H1 (cell line): ENCODE data around the gene ANKRD12. TPM values are rescaled to one million over a fixed set of nuclear protein-coding genes. Genes with fewer than 3 reads are reported as not detected.

Source experiments
- CTCF ChIA-PET: fragments of 300-600 bp; sonication (Branson Sonifier 250); formaldehyde crosslinking; loops from one replicate; lab custom pipeline; 2021; ENCODE audit not compliant: partially characterized antibody; lab: Charles Lee
- POLR2A ChIA-PET: fragments of 300-600 bp; sonication (Branson Sonifier 250); formaldehyde crosslinking; loops from one replicate; lab custom pipeline; 2021; ENCODE audit warnings: inconsistent platforms; ENCODE audit not compliant: partially characterized antibody; lab: Charles Lee
- DNase-seq, 2 experiments: peaks; one replicate each; pipeline versions ENCODE4 v3.0.0 to v3.0.0-alpha.2; 2010 to 2022; ENCODE audit warnings: low spot score in 2 of 2, low read depth in 1 of 2, mixed read lengths in 1 of 2
- FAIRE-seq: peaks from 2 replicates; lab custom pipeline; 2011; peaks lifted over from hg19 to GRCh38; lab: Jason Lieb, UNC
- H2AFZ ChIP-seq: 2 replicates; pipeline ENCODE4 v1.8.1; 2012; ENCODE audit warnings: low read length, inconsistent platforms
- H2AK5ac ChIP-seq: 2 replicates; pipeline ENCODE4 v1.6.1; 2013; ENCODE audit warnings: low read depth, low read length
- H2BK120ac ChIP-seq: replicated peaks from 2 replicates; pipeline ENCODE3; 2013; ENCODE audit warnings: low read depth, low read length, inconsistent platforms
- H2BK12ac ChIP-seq: 2 replicates; pipeline ENCODE4 v1.6.1; 2013; ENCODE audit warnings: low read depth, low read length
- H2BK15ac ChIP-seq: 2 replicates; pipeline ENCODE4 v1.6.1; 2013; ENCODE audit warnings: low read length
- H2BK20ac ChIP-seq: 2 replicates; pipeline ENCODE4 v1.6.1; 2013; ENCODE audit warnings: low read length
- H2BK5ac ChIP-seq: 2 replicates; pipeline ENCODE4 v1.6.1; 2013; ENCODE audit warnings: low read depth, low read length
- H3K14ac ChIP-seq: 2 replicates; pipeline ENCODE4 v1.6.1; 2013; ENCODE audit warnings: inconsistent platforms; ENCODE audit not compliant: insufficient read length
- H3K18ac ChIP-seq: 2 replicates; pipeline ENCODE4 v1.6.1; 2013; ENCODE audit warnings: low read length; ENCODE audit errors: extremely low read depth
- H3K23ac ChIP-seq: 2 replicates; pipeline ENCODE4 v1.6.1; 2013; ENCODE audit warnings: inconsistent platforms; ENCODE audit not compliant: insufficient read length
- H3K23me2 ChIP-seq: 2 replicates; pipeline ENCODE4 v1.6.1; 2013; ENCODE audit warnings: low read depth, low read length
- H3K27ac ChIP-seq: 2 replicates; pipeline ENCODE4 v1.6.1; 2011; ENCODE audit warnings: low read depth, low read length, inconsistent platforms
- H3K27me3 ChIP-seq, 4 experiments: replicated peaks in 1 of 4; 1 replicate in 1 of 4; 2 replicates in 3 of 4; pipeline versions ENCODE4 v1.6.1 to v1.8.1; 2011 to 2013; ENCODE audit warnings: low read length in 3 of 4, mild to moderate bottlenecking in 3 of 4, inconsistent platforms in 2 of 4, mixed read lengths in 2 of 4, moderate library complexity in 1 of 4; ENCODE audit not compliant: control insufficient read depth in 3 of 4, insufficient read depth in 3 of 4; ENCODE audit errors: extremely low read depth in 1 of 4
- H3K36me3 ChIP-seq, 4 experiments: 2 replicates each; pipeline versions ENCODE4 v1.6.1 to v1.8.1; 2011 to 2013; ENCODE audit warnings: mild to moderate bottlenecking in 4 of 4, low read length in 3 of 4, moderate library complexity in 2 of 4, control low read depth in 1 of 4, inconsistent platforms in 1 of 4; ENCODE audit not compliant: insufficient read depth in 4 of 4, control insufficient read depth in 2 of 4
- H3K4ac ChIP-seq: replicated peaks from 2 replicates; pipeline ENCODE3; 2013; ENCODE audit warnings: low read length, low read depth, mixed read lengths, inconsistent platforms; ENCODE audit not compliant: insufficient read length
- H3K4me1 ChIP-seq, 4 experiments: replicated peaks in 1 of 4; 1 replicate in 1 of 4; 2 replicates in 3 of 4; pipeline versions ENCODE4 v1.6.1 to v1.8.1; 2011 to 2013; ENCODE audit warnings: low read length in 3 of 4, inconsistent platforms in 2 of 4, mixed read lengths in 1 of 4; ENCODE audit not compliant: insufficient read depth in 4 of 4, control insufficient read depth in 3 of 4
- H3K4me2 ChIP-seq, 2 experiments: 2 replicates each; pipeline versions ENCODE4 v1.6.1 to v1.8.1; 2011 to 2013; ENCODE audit warnings: low read depth in 2 of 2, low read length in 2 of 2, control low read depth in 1 of 2, inconsistent platforms in 1 of 2, mild to moderate bottlenecking in 1 of 2; ENCODE audit not compliant: insufficient read depth in 1 of 2
- H3K4me3 ChIP-seq, 4 experiments: fragments of 200-600, 300-600 bp in 1 of 4; sonication (generic), shearing (Covaris generic), sonication (Bioruptor Twin) in 1 of 4; 2 replicates each; pipeline versions ENCODE4 v1.5.1 to v1.8.1; 2011 to 2016; ENCODE audit warnings: low read length in 4 of 4, low read depth in 3 of 4, control low read depth in 2 of 4, inconsistent platforms in 2 of 4, mild to moderate bottlenecking in 2 of 4, mixed read lengths in 1 of 4, moderate library complexity in 1 of 4; ENCODE audit not compliant: insufficient read depth in 2 of 4; ENCODE audit errors: extremely low read depth in 1 of 4
- H3K56ac ChIP-seq: replicated peaks from 2 replicates; pipeline ENCODE3; 2013; ENCODE audit warnings: low read depth, mild to moderate bottlenecking, mixed read lengths, low read length, inconsistent platforms; ENCODE audit not compliant: insufficient read length
- H3K79me1 ChIP-seq: 2 replicates; pipeline ENCODE4 v1.6.1; 2013; ENCODE audit warnings: low read depth, low read length, control low read depth
- H3K79me2 ChIP-seq, 2 experiments: 2 replicates each; pipeline versions ENCODE4 v1.6.1 to v1.8.1; 2012 to 2013; ENCODE audit warnings: low read length in 2 of 2, mild to moderate bottlenecking in 2 of 2, inconsistent platforms in 1 of 2; ENCODE audit not compliant: insufficient read depth in 2 of 2, control insufficient read depth in 1 of 2
- H3K9ac ChIP-seq, 4 experiments: replicated peaks in 1 of 4; 1 replicate in 1 of 4; 2 replicates in 3 of 4; pipeline versions ENCODE4 v1.6.1 to v1.8.1; 2011 to 2013; ENCODE audit warnings: low read depth in 3 of 4, low read length in 3 of 4, control low read depth in 2 of 4, mild to moderate bottlenecking in 2 of 4, moderate library complexity in 2 of 4, inconsistent platforms in 1 of 4; ENCODE audit errors: extremely low read depth in 1 of 4
- H3K9me3 ChIP-seq, 2 experiments: 2 replicates each; pipeline versions ENCODE4 v1.6.1 to v1.8.1; 2012 to 2013; ENCODE audit warnings: mild to moderate bottlenecking in 2 of 2, moderate library complexity in 2 of 2, control low read depth in 1 of 2, inconsistent platforms in 1 of 2, low read depth in 1 of 2, low read length in 1 of 2, mixed read lengths in 1 of 2; ENCODE audit not compliant: insufficient read depth in 2 of 2
- H4K20me1 ChIP-seq, 2 experiments: replicated peaks in 1 of 2; 2 replicates each; pipeline versions ENCODE3 to v1.8.1; 2011 to 2013; ENCODE audit warnings: inconsistent platforms in 2 of 2, low read length in 2 of 2, mild to moderate bottlenecking in 1 of 2; ENCODE audit not compliant: insufficient read depth in 2 of 2, control insufficient read depth in 1 of 2
- H4K5ac ChIP-seq: 2 replicates; pipeline ENCODE4 v1.6.1; 2013; ENCODE audit warnings: low read length, low read depth, mixed read lengths, inconsistent platforms; ENCODE audit not compliant: insufficient read length
- H4K8ac ChIP-seq: 2 replicates; pipeline ENCODE4 v1.8.0; 2013; ENCODE audit warnings: mild to moderate bottlenecking, moderate library complexity, low read length, inconsistent platforms; ENCODE audit not compliant: insufficient read depth; ENCODE audit errors: extremely low read depth
- H4K91ac ChIP-seq: replicated peaks from 2 replicates; pipeline ENCODE3; 2013; ENCODE audit warnings: low read length, mixed read lengths, inconsistent platforms; ENCODE audit not compliant: insufficient read length
- BCL11A ChIP-seq, 2 experiments: IDR thresholded peaks; one replicate each; pipeline ENCODE4 v1.6.1; 2011; ENCODE audit warnings: low read depth in 2 of 2, low read length in 2 of 2, mild to moderate bottlenecking in 2 of 2
- BRCA1 ChIP-seq: IDR thresholded peaks from 2 replicates; pipeline ENCODE4 v1.6.1; 2012; ENCODE audit warnings: low read depth, low read length, improper control_type of control experiment
- FOSL1 ChIP-seq: IDR thresholded peaks from 2 replicates; pipeline ENCODE4 v1.6.1; 2011; ENCODE audit warnings: mild to moderate bottlenecking, low read depth, low read length, moderate library complexity; ENCODE audit not compliant: insufficient read depth
- GABPA ChIP-seq: IDR thresholded peaks from 2 replicates; pipeline ENCODE4 v1.6.1; 2011; ENCODE audit warnings: mild to moderate bottlenecking, low read length, moderate library complexity, borderline replicate concordance; ENCODE audit not compliant: insufficient read depth
- GTF2F1 ChIP-seq: IDR thresholded peaks from 2 replicates; pipeline ENCODE4 v1.6.1; 2012; ENCODE audit warnings: low read depth, low read length, improper control_type of control experiment, borderline replicate concordance
- HDAC6 ChIP-seq: IDR thresholded peaks from one replicate; pipeline ENCODE4 v1.7.1; 2012; ENCODE audit warnings: low read depth, mild to moderate bottlenecking, inconsistent platforms, low read length, moderate library complexity
- JUN ChIP-seq: IDR thresholded peaks from 2 replicates; pipeline ENCODE4 v1.6.1; 2011; ENCODE audit warnings: low read depth, mild to moderate bottlenecking, improper control_type of control experiment, low read length
- JUND ChIP-seq: IDR thresholded peaks from 2 replicates; pipeline ENCODE4 v1.6.1; 2011; ENCODE audit warnings: mild to moderate bottlenecking, improper control_type of control experiment, low read length
- NANOG ChIP-seq: IDR thresholded peaks from 2 replicates; pipeline ENCODE4 v1.6.1; 2011; ENCODE audit warnings: low read length, low read depth, mild to moderate bottlenecking, inconsistent platforms; ENCODE audit not compliant: insufficient read depth, poor library complexity, severe bottlenecking
- POLR2A ChIP-seq, 2 experiments: IDR thresholded peaks; 1 replicate in 1 of 2; 2 replicates in 1 of 2; pipeline ENCODE4 v1.6.1; 2011; ENCODE audit warnings: low read depth in 2 of 2, low read length in 2 of 2, mild to moderate bottlenecking in 2 of 2; ENCODE audit errors: control extremely low read depth in 1 of 2
- SP4 ChIP-seq: IDR thresholded peaks from 2 replicates; pipeline ENCODE4 v1.6.1; 2012; ENCODE audit warnings: low read length, inconsistent platforms
- TAF1 ChIP-seq: IDR thresholded peaks from 2 replicates; pipeline ENCODE4 v1.6.1; 2011; ENCODE audit warnings: mild to moderate bottlenecking, low read depth, low read length
- TAF7 ChIP-seq: optimal IDR thresholded peaks from 2 replicates; pipeline ENCODE3; 2011; ENCODE audit warnings: low read depth, mild to moderate bottlenecking, inconsistent platforms, low read length, moderate library complexity, borderline replicate concordance
- USF2 ChIP-seq: IDR thresholded peaks from 2 replicates; pipeline ENCODE4 v1.6.1; 2011; ENCODE audit warnings: low read length, improper control_type of control experiment
- WGBS, 2 experiments: shearing (Covaris generic) in 1 of 2; methylation state at CpG; one replicate each; pipeline versions ENCODE4 v1.1.6 to v1.1.7; 2013 to 2015; ENCODE audit warnings: low lambda C conversion rate in 2 of 2, mixed read lengths in 2 of 2, inconsistent platforms in 1 of 2, low coverage in 1 of 2, missing lambda C conversion rate in 1 of 2; ENCODE audit not compliant: insufficient replicate concordance in 2 of 2, insufficient coverage in 1 of 2, insufficient read length in 1 of 2; ENCODE audit errors: extremely low coverage in 1 of 2, missing lambda C conversion rate in 1 of 2; 5-methylcytosine and 5-hydroxymethylcytosine counted together
- polyA plus RNA-seq, 7 experiments: library from polyadenylated mRNA; depleted of rRNA in 3 of 7; stranded (reverse) in 5 of 7; unstranded in 2 of 7; fragments of >200 nt in 5 of 7; fragments of 200-250 nt in 2 of 7; gene quantifications; 1 replicate in 5 of 7; 2 replicates in 1 of 7; 4 replicates in 1 of 7; pipeline versions ENCODE4 v1.2.1 to v1.2.3, GENCODE V29; 2011 to 2013; ENCODE audit warnings: missing spikeins in 2 of 7, mixed read lengths in 2 of 7
- total RNA-seq: library from RNA; stranded (reverse); fragmentation: NEBNext Ultra II Directional; extraction: Animal tissue kit (Norgen Biotek cat#: 25700); gene quantifications from 2 replicates; pipeline ENCODE4 v1.2.1, GENCODE V29; 2021

The ANKRD12 gene
- total and polyA plus RNA-seq, 2 of the 8 experiments (the other 6 are each of a cell fraction or from before 2014, with no cell fraction given), result 2.6 to 37.9 TPM

- FAIRE-seq, result no peak
- POLR2A ChIA-PET, result no interaction called here
- no peak for TF ChIP-seq SP4
- no peak for TF ChIP-seq NANOG
- TF ChIP-seq GABPA, result no peak
- no peak for TF ChIP-seq TAF7
- no peak for TF ChIP-seq BRCA1
- TF ChIP-seq HDAC6, result no peak
- TF ChIP-seq POLR2A (IDR thresholded peaks at IDR 0.05; ENCODE audit: control extremely low read depth in 1 of 2, low read depth in 2 of 2, low read length in 2 of 2), result no peak
- TF ChIP-seq BCL11A (IDR thresholded peaks at IDR 0.05; ENCODE audit: low read depth in 2 of 2, low read length in 2 of 2), result no peak
- no peak for TF ChIP-seq USF2
- TF ChIP-seq TAF1, result no peak
- TF ChIP-seq JUN, result no peak
- TF ChIP-seq JUND, result no peak
- TF ChIP-seq GTF2F1, result no peak
- no peak for TF ChIP-seq FOSL1
Observed at GRCh38 chr18:9189491-9189890, 52.9 kb downstream of the ANKRD12 start.

More at GRCh38 chr18:9189491-9189890, 52.9 kb downstream of the ANKRD12 start:
- H2AK5ac ChIP-seq, result no peak overlapping the region
- H3K56ac ChIP-seq, result no peak overlapping the region
- no peak overlapping the region for H2BK5ac ChIP-seq
- no peaks in the 10 kb centered on the region for H3K79me1 ChIP-seq
- no peak overlapping the region for H4K5ac ChIP-seq
- H3K27ac ChIP-seq, result no peak overlapping the region
- H3K4me3 ChIP-seq, result no peak overlapping the region
- WGBS, 2 experiments, result 80% methylated on average over 2 of the region's 2 CpGs; no CpG with 5 or more reads in 1 of the 2 experiments
- no peak overlapping the region for H3K4me2 ChIP-seq
- H4K8ac ChIP-seq, result no peak overlapping the region
- no peak overlapping the region for H3K23ac ChIP-seq
- no peak overlapping the region for H2BK12ac ChIP-seq
- no peak overlapping the region for H2BK15ac ChIP-seq
- no peak overlapping the region for H2AFZ ChIP-seq
- 0 out of 4 replicates have a peak, but pooled peaks cover 0 to 2% of the 10 kb centered on the region in 2 experiments for H3K79me2 ChIP-seq
- peaks cover 2% of the 10 kb centered on the region in 2 experiments for H4K20me1 ChIP-seq
- H3K14ac ChIP-seq, result no peak overlapping the region
- H3K4me1 ChIP-seq, result no peaks in the 10 kb centered on the region
- no peaks in the 10 kb centered on the region for H3K27me3 ChIP-seq
- H3K9me3 ChIP-seq, result no peaks in the 10 kb centered on the region
- H3K23me2 ChIP-seq, result no peaks in the 10 kb centered on the region
- DNase-seq, result no peak
- H2BK20ac ChIP-seq, result no peak overlapping the region
- H2BK120ac ChIP-seq, result no peak overlapping the region
- H3K36me3 ChIP-seq, result 0 out of 8 replicates have a peak, but pooled peaks cover 0 to 3% (median 0%) of the 10 kb centered on the region in 4 experiments
- no peak overlapping the region for H4K91ac ChIP-seq
- H3K4ac ChIP-seq, result no peak overlapping the region
- H3K9ac ChIP-seq, result no peak overlapping the region
- no peak overlapping the region for H3K18ac ChIP-seq
- CTCF ChIA-PET, result interaction anchor here (1.8 kb wide), 1 partner anchor 29 kb away, joined by 4 read pairs; no protein-coding TSS in a partner anchor
